Ovary (tissue), 9 donors: ENCODE results near the gene RPL5. TPM values are rescaled to one million over a fixed set of nuclear protein-coding genes. Genes with fewer than 3 reads are reported as not detected.
A peak's percentile ranks its signal among the peaks of the same experiment; 100 is the strongest.

Experiments
- DNase-seq, 5 donors: peaks; one replicate each; pipeline ENCODE4 v3.0.0-alpha.2; 2019 to 2020
- H3K27ac ChIP-seq, 2 donors: fragments of 200-600 bp; one replicate each; pipeline versions ENCODE4 v1.5.1 to v1.8.0; 2019 to 2022
- H3K27me3 ChIP-seq: fragments of 200-600 bp; one replicate; pipeline ENCODE4 v1.8.0; 2022
- H3K36me3 ChIP-seq: fragments of 200-600 bp; sonication (generic); one replicate; pipeline ENCODE4 v1.5.1; 2019
- H3K4me1 ChIP-seq: one replicate; pipeline ENCODE4 v1.8.1; 2013; ENCODE audit warnings: mild to moderate bottlenecking, moderate library complexity; ENCODE audit not compliant: insufficient read depth
- H3K4me3 ChIP-seq: fragments of 200-600 bp; sonication (generic); one replicate; pipeline ENCODE4 v1.5.1; 2017
- H3K9me3 ChIP-seq, 2 donors: fragments of 200-600 bp in 1 of 2; sonication (generic) in 1 of 2; one replicate each; pipeline versions ENCODE4 v1.5.1 to v1.8.1; 2013 to 2019; ENCODE audit warnings: mild to moderate bottlenecking in 1 of 2, moderate library complexity in 1 of 2
- CTCF ChIP-seq, 3 donors: fragments of 450-650 bp in 2 of 3; fragments of 200-600 bp in 1 of 3; IDR thresholded peaks; one replicate each; pipeline versions ENCODE4 v1.5.1 to v1.8.0; 2016 to 2022; ENCODE audit warnings: antibody characterized with exemption in 3 of 3, mild to moderate bottlenecking in 1 of 3
- EP300 ChIP-seq: sonication (generic); formaldehyde crosslinking; IDR thresholded peaks from one replicate; pipeline ENCODE4 v1.6.1; 2017; ENCODE audit warnings: antibody characterized with exemption
- POLR2A ChIP-seq: fragments of 450-650 bp; IDR thresholded peaks from one replicate; pipeline ENCODE4 v1.6.1; 2017; ENCODE audit warnings: antibody characterized with exemption, mild to moderate bottlenecking, moderate library complexity
- WGBS, 3 donors: extraction: QIAGEN DNeasy Blood & Tissue Kit in 1 of 3; methylation state at CpG; one replicate each; pipeline versions ENCODE4 v1.1.5 to v1.1.7; 2013 to 2017; 5-methylcytosine and 5-hydroxymethylcytosine counted together
- intact Hi-C, 4 donors: fragments of 100-400 bp; cut with DNase I; formaldehyde crosslinking; loops; one replicate each; pipeline versions ENCODE4 v1.11.0 to v1.15.1; 2022 to 2023
- polyA plus RNA-seq, 2 donors: library from polyadenylated mRNA; stranded (reverse); fragments of 200-250 nt in 1 of 2; fragments of 350-450 nt in 1 of 2; fragmentation: Illumina TruSeq in 1 of 2; extraction: RNeasy Lipid Tissue Mini Kit (QIAGEN cat#74804) in 1 of 2; gene quantifications; one replicate each; pipeline ENCODE4 v1.2.3, GENCODE V29; 2013 to 2014
- total RNA-seq, 7 donors: library from RNA; depleted of rRNA in 2 of 7; stranded (reverse); fragments of >200 nt in 2 of 7; fragmentation: NEBNext Ultra II Directional in 3 of 7; extraction: Animal tissue kit (Norgen Biotek cat#: 25700) in 3 of 7; gene quantifications; one replicate each; pipeline versions ENCODE4 v1.1.0 to v1.2.4, GENCODE V29; 2016 to 2023
- donor health status: DM: no; HTN: no; CAD: no; lungs with moderate emphysema.
- donor health status: DM: no; HTN: no; CAD: no.
- donor health status: Bipolar disorder and iron deficiency.
- donor health status: DM: yes; HTN: yes; CAD: no.
- donor health status: DM: no; HTN: no; CAD: no.
- donor health status: DM: yes; HTN: yes; CAD: no.

The RPL5 gene
- total and polyA plus RNA-seq, 9 donors = 1,987 to 4,964 (median 3,329) TPM

DNA sequence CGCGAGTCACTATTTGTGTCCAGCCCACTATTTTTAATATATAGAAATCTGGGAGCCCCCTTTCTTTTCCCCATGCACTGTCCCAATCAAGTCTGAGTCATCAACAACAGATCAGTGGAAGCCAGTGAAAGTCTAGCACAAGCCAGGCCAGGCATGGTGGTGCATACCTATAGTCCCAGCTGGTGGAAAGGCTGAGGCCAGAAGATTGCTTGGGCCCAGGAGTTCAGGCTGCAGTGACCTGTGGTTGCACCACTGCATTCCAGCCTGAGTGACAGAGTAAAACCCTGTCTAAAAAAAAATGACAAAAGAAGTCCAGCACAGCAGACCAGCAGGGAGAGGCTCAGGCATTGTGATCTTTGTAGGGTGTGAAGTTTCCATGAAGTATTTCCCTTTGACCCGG is 9.0 kb upstream of the RPL5 start:
- intact Hi-C loops = no loop called here
- no peaks in the 10 kb centered on the region for H3K27me3 ChIP-seq
- WGBS, 3 donors = 91 to 93% (median 92%) methylated on average over 3 of the region's 3 CpGs

DNA sequence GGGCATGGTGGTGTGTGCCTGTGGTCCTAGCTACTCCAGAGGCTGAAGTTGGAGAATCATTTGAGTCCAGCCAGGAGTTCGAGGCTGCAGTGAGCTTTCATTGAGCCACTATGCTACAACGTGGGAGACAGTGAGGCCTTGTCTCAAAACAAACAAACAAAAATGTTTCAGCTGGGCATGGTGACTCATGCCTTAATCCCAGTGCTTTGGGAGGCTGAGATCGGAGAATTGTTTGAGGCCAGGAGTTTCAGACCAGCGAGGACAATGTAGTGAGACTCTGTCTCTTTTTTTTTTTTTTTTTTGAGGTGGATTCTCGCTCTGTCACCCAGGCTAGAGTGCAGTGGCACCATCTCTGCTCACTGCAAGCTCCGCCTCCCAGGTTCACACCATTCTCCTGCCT is 5.0 kb upstream of the RPL5 start:
- intact Hi-C loops = no loop called here
- DNase-seq = no peak
- TF ChIP-seq EP300 (no peak), CTCF (IDR thresholded peaks at IDR 0.05) (no peak), POLR2A (no peak)
- Histone ChIP-seq H3K27me3 (no peaks in the 10 kb centered on the region), H3K27ac (no peak overlapping the region), H3K4me3 (no peak overlapping the region), H3K4me1 (no peaks in the 10 kb centered on the region), H3K9me3 (no peaks in the 10 kb centered on the region), H3K36me3 (no peaks in the 10 kb centered on the region)
- 69 to 71% (median 71%) methylated on average over 6 of the region's 6 CpGs for WGBS, 3 donors

More for the DNA sequence above, 9.0 kb upstream of the RPL5 start:
- Histone ChIP-seq H3K27ac (no peak overlapping the region), H3K9me3 (no peaks in the 10 kb centered on the region), H3K4me1 (no peaks in the 10 kb centered on the region), H3K36me3 (no peaks in the 10 kb centered on the region), H3K4me3 (no peak overlapping the region)
- no peak for DNase-seq
- TF ChIP-seq POLR2A (no peak), CTCF (IDR thresholded peaks at IDR 0.05) (no peak), EP300 (no peak)

DNA sequence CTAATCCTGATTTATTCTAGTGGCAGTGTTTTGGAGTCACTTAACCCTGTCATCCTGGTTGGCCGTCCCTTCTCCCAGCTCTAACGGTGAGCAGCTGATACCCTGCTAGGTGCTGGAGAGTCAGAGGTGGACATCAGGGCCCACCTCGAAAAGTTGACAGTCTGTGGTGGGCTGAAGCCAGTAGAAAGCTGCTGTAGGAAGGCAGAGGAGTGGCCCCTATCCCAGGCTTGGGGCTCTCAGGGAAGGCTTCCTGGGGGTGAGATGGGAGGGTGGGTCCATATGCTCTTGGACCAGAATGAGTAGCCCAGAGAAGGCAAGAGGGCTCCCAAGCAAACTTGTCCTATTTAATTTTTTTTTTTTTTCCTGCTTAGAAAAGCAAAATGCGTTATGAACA is 475 bp upstream of the RPL5 start:
- intact Hi-C loops = loop anchor here in 1 of 4 donors (2.0 kb wide), 1 partner anchor 47 kb away; the partner anchor contains the start of gene EVI5
- Histone ChIP-seq H3K27me3 (no peaks in the 10 kb centered on the region), H3K9me3 (no peaks in the 10 kb centered on the region), H3K4me3 (no peak overlapping the region), H3K36me3 (no peaks in the 10 kb centered on the region), H3K4me1 (peaks cover 4% of the 10 kb centered on the region), H3K27ac (no peak overlapping the region)
- WGBS, 3 donors = 42 to 52% (median 49%) methylated on average over 4 of the region's 4 CpGs
- TF ChIP-seq POLR2A (no peak), CTCF (IDR thresholded peaks at IDR 0.05) (no peak), EP300 (no peak)
- peak in 2 of 5 donors; percentile 31 to 33 for DNase-seq

DNA sequence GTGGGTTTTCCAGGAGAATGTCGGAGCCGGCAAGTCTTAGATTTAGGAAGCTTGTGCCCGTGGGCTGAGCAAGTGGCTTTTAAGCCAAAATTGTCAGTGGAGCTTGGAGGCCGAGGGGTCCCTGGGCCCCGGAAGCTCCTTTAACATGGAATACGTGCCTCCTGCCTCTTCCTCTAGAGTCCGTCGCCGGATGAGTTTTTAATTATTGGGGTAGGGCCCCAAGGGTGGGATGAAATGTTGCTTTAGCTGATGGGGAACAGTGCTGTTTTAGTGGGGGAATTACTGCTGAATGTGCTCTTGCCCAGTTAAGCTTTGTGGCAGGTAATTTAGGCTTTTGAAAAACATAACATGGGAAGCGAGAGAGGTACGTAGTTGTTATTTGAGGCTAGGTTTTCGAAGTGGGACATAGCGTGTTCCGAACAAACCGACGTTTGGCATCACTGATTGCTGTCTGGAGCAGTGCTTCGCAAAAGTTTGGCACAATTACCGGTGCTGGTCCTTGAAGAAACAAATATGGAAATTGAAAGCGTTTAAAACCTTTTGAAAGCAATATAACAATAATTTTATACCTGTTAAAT is 786 bp downstream of the RPL5 start:
- DNase-seq = peak in 1 of 5 donors; percentile 25
- H3K36me3 ChIP-seq = no peaks in the 10 kb centered on the region
- peak overlapping the region; percentile 82 to 83 for H3K27ac ChIP-seq
- H3K4me3 ChIP-seq = peak overlapping the region; percentile 86
- intact Hi-C loops = no loop called here
- H3K27me3 ChIP-seq = no peaks in the 10 kb centered on the region
- TF ChIP-seq EP300 = no peak
- no peak for TF ChIP-seq CTCF (IDR thresholded peaks at IDR 0.05)
- TF ChIP-seq POLR2A = no peak
- peaks cover 4% of the 10 kb centered on the region for H3K4me1 ChIP-seq
- WGBS, 3 donors = 0 to 1% (median 0%) methylated on average over 19 of the region's 19 CpGs
- H3K9me3 ChIP-seq = no peaks in the 10 kb centered on the region
